NB4 (cell line): ENCODE measurements around the gene AKIRIN2.
A peak's percentile ranks its signal among the peaks of the same experiment; 100 is the strongest.
"Not testable (repeated sequence)": the region's sequence is repeated elsewhere in the genome, so short reads cannot be mapped to it uniquely, and the experiment has no call there.

Source experiments
- DNase-seq: peaks from one replicate; pipeline ENCODE4 v3.0.0; 2010; ENCODE audit warnings: low read depth
- H3K4me3 ChIP-seq: one replicate; pipeline ENCODE4 v1.5.1; 2011; ENCODE audit warnings: mild to moderate bottlenecking, low read depth, low read length, moderate library complexity
- CTCF ChIP-seq: IDR thresholded peaks from one replicate; pipeline ENCODE4 v1.5.1; 2012; ENCODE audit warnings: low read depth, low read length
- MAX ChIP-seq: IDR thresholded peaks from 2 replicates; pipeline ENCODE4 v1.6.1; 2011; ENCODE audit warnings: low read depth, low read length
- MYC ChIP-seq: IDR thresholded peaks from 2 replicates; pipeline ENCODE4 v1.6.1; 2011; ENCODE audit warnings: low read depth, low read length
- POLR2A ChIP-seq: IDR thresholded peaks from 2 replicates; pipeline ENCODE4 v1.6.1; 2011; ENCODE audit warnings: mild to moderate bottlenecking; ENCODE audit not compliant: insufficient read length; ENCODE audit errors: extremely low read depth

The AKIRIN2 gene

GRCh38 chr6:87710090-87710489 is 8.1 kb upstream of the AKIRIN2 start:
- DNase-seq: peak; percentile 55
- TF ChIP-seq MAX: no peak
- TF ChIP-seq POLR2A: no peak
- TF ChIP-seq MYC: no peak
- no peak for TF ChIP-seq CTCF
- no peak overlapping the region for H3K4me3 ChIP-seq

- not testable (repeated sequence) for DNase-seq, H3K4me3 ChIP-seq
These were observed 6.8 kb upstream of the AKIRIN2 start for GRCh38 chr6:87708581-87709427.

GRCh38 chr6:87706187-87706966 is 4.3 kb upstream of the AKIRIN2 start:
- no peak overlapping the region for H3K4me3 ChIP-seq
- TF ChIP-seq POLR2A: no peak
- TF ChIP-seq CTCF: no peak
- no peak for TF ChIP-seq MAX
- no peak for TF ChIP-seq MYC
- no peak for DNase-seq

GRCh38 chr6:87705070-87705691 is 3.1 kb upstream of the AKIRIN2 start:
- peak; percentile 42 for DNase-seq
- no peak for TF ChIP-seq CTCF
- TF ChIP-seq MAX: no peak
- no peak for TF ChIP-seq POLR2A
- TF ChIP-seq MYC: no peak

GRCh38 chr6:87703039-87703438 is 1.0 kb upstream of the AKIRIN2 start:
- H3K4me3 ChIP-seq: peak overlapping the region; percentile 70

More at GRCh38 chr6:87705070-87705691, 3.1 kb upstream of the AKIRIN2 start:
- no peak overlapping the region for H3K4me3 ChIP-seq

GRCh38 chr6:87702589-87702945 is 534 bp upstream of the AKIRIN2 start:
- DNase-seq: peak; percentile 76
- peak overlapping the region; percentile 70 for H3K4me3 ChIP-seq
- TF ChIP-seq CTCF (no peak), MAX (no peak), MYC (no peak), POLR2A (no peak)

More at GRCh38 chr6:87703039-87703438, 1.0 kb upstream of the AKIRIN2 start:
- DNase-seq: not testable (repeated sequence)
